ENCODE data around the gene ENOSF1. TPM values are rescaled to one million over a fixed set of nuclear protein-coding genes. Genes with fewer than 3 reads are reported as not detected.
"Not testable (repeated sequence)": the region's sequence is repeated elsewhere in the genome, so short reads cannot be mapped to it uniquely, and the experiment has no call there.

ENOSF1 gene
- total and polyA plus RNA-seq, 2 of the 4 experiments (the other 2 are of a cell fraction): 12.2 to 12.6 TPM

GRCh38 chr18:759864-760263, 47.4 kb upstream of the ENOSF1 start:
- H3K4ac ChIP-seq (ENCODE audit: low read depth, low read length); H3K9me3 ChIP-seq (ENCODE audit: control insufficient read depth, insufficient read depth, low read length); H2BK20ac ChIP-seq (ENCODE audit: low read depth, low read length); H3K27me3 ChIP-seq (ENCODE audit: control insufficient read depth, insufficient read depth, low read length); H4K91ac ChIP-seq (ENCODE audit: insufficient read depth, low read depth, low read length); H3K9me1 ChIP-seq (ENCODE audit: insufficient read depth, low read length); H2AFZ ChIP-seq (replicated peaks; ENCODE audit: low read length, poor library complexity); H4K8ac ChIP-seq (ENCODE audit: low read depth in 2 of 2, low read length in 2 of 2); DNase-seq; H4K5ac ChIP-seq (ENCODE audit: low read depth, low read length); H3K56ac ChIP-seq (ENCODE audit: extremely low read depth, insufficient read depth, low read length); H2BK5ac ChIP-seq (ENCODE audit: low read depth, low read length, poor library complexity, severe bottlenecking); H2AK9ac ChIP-seq (replicated peaks; ENCODE audit: low read depth, low read length, poor library complexity); H2BK120ac ChIP-seq (ENCODE audit: low read depth, low read length); POLR2A ChIA-PET (ENCODE audit: unreplicated experiment); H2BK15ac ChIP-seq (ENCODE audit: low read depth, low read length); H3K27ac ChIP-seq (ENCODE audit: insufficient read depth, low read length); BruUV-seq (replicated peaks); H4K20me1 ChIP-seq (ENCODE audit: insufficient read depth, low read length); H3K14ac ChIP-seq (replicated peaks; ENCODE audit: low read depth, low read length); H3K4me3 ChIP-seq (ENCODE audit: insufficient read depth, low read depth, low read length); H3K4me1 ChIP-seq (ENCODE audit: control insufficient read depth, insufficient read depth, low read length); intact Hi-C loops (cut with micrococcal nuclease); H3K9ac ChIP-seq (ENCODE audit: low read depth, low read length); H3K23ac ChIP-seq (ENCODE audit: low read depth, low read length); dilution Hi-C loops (cut with HindIII; ENCODE audit: low sequenced_read_pairs, unreplicated experiment); ATAC-seq (ENCODE audit: low read depth); H2AK5ac ChIP-seq (ENCODE audit: low read depth, low read length); H3K36me3 ChIP-seq (ENCODE audit: control insufficient read depth, insufficient read depth, low read length); CTCF ChIA-PET; H3K18ac ChIP-seq (ENCODE audit: low read depth, low read length); in situ Hi-C loops (cut with MboI; ENCODE audit: low sequenced_read_pairs); H3K4me2 ChIP-seq (ENCODE audit: low read depth, low read length): not testable (repeated sequence)
- H3K79me1 ChIP-seq (ENCODE audit: low read depth in 1 of 2, low read length in 2 of 2): peaks cover 3 to 11% of the 10 kb centered on the region in 2 experiments; a peak in 3 of 4 replicates
- 100% methylated on average over 1 of the region's 4 CpGs; no CpG with 5 or more reads in 1 of the 2 experiments for WGBS, 2 experiments (ENCODE audit: extremely low coverage in 2 of 2, insufficient read length in 1 of 2)
